BJ (cell line): Measurements from ENCODE around the gene MAPKAP1. TPM values are rescaled to one million over a fixed set of nuclear protein-coding genes. Genes with fewer than 3 reads are reported as not detected.

Source experiments
- CTCF ChIA-PET: fragments of 350-600 bp; formaldehyde crosslinking; extraction: SDS; loops from one replicate; lab custom pipeline; 2021; ENCODE audit warnings: antibody characterized with exemption, inconsistent platforms; lab: Yijun Ruan, JAX
- POLR2A ChIA-PET: fragments of 300-600 bp; sonication (Branson Sonifier 250); formaldehyde crosslinking; extraction: SDS; loops from one replicate; lab custom pipeline; 2021; ENCODE audit warnings: antibody characterized with exemption; lab: Charles Lee
- DNase-seq: peaks from one replicate; pipeline ENCODE4 v3.0.0-alpha.2; 2011; ENCODE audit warnings: low read depth
- H3K27me3 ChIP-seq: 2 replicates; pipeline ENCODE4 v1.6.0; 2011; ENCODE audit warnings: low read length; ENCODE audit not compliant: control insufficient read depth, insufficient read depth
- H3K36me3 ChIP-seq: 2 replicates; pipeline ENCODE4 v1.5.1; 2011; ENCODE audit warnings: low read length; ENCODE audit not compliant: control insufficient read depth, insufficient read depth
- H3K4me3 ChIP-seq: 2 replicates; pipeline ENCODE4 v1.5.1; 2011; ENCODE audit warnings: low read depth, mild to moderate bottlenecking, control low read depth, low read length
- CTCF ChIP-seq: IDR thresholded peaks from 2 replicates; pipeline ENCODE4 v1.5.1; 2011; ENCODE audit warnings: low read depth, mild to moderate bottlenecking, control low read depth, inconsistent platforms, low read length, moderate library complexity; ENCODE audit not compliant: insufficient read depth
- polyA plus RNA-seq: library from polyadenylated mRNA; depleted of rRNA; stranded (reverse); fragments of >200 nt; gene quantifications from 2 replicates; pipeline ENCODE4 v1.2.3, GENCODE V29; 2011

The MAPKAP1 gene
- polyA plus RNA-seq, 1 experiment, result 113 TPM

- no peak for DNase-seq
- Histone ChIP-seq H3K4me3 (no peak overlapping the region), H3K27me3 (no peaks in the 10 kb centered on the region), H3K36me3 (no peaks in the 10 kb centered on the region)
- CTCF ChIA-PET, result interaction anchor here (1.0 kb wide), 1 partner anchor 815 kb away, joined by 5 read pairs; no protein-coding TSS in a partner anchor
- POLR2A ChIA-PET, result no interaction called here
- TF ChIP-seq CTCF, result no peak
Observed at GRCh38 chr9:125411171-125411756, 295.7 kb downstream of the MAPKAP1 start.

GRCh38 chr9:125410522-125410894 is 296.5 kb downstream of the MAPKAP1 start:
- no peaks in the 10 kb centered on the region for H3K36me3 ChIP-seq
- TF ChIP-seq CTCF, result no peak
- DNase-seq, result no peak
- no peak overlapping the region for H3K4me3 ChIP-seq
- POLR2A ChIA-PET, result no interaction called here
- CTCF ChIA-PET, result interaction anchor here (0.5 kb wide), 1 partner anchor 14 kb away, joined by 3 read pairs; no protein-coding TSS in a partner anchor
- no peaks in the 10 kb centered on the region for H3K27me3 ChIP-seq

GRCh38 chr9:125409637-125410521 is 297.1 kb downstream of the MAPKAP1 start:
- no peak for TF ChIP-seq CTCF
- ChIA-PET POLR2A (no interaction called here), CTCF (interaction anchor here (0.5 kb wide), 1 partner anchor 13 kb away, joined by 3 read pairs; no protein-coding TSS in a partner anchor)
- DNase-seq, result no peak
- Histone ChIP-seq H3K27me3 (no peaks in the 10 kb centered on the region), H3K4me3 (no peak overlapping the region), H3K36me3 (no peaks in the 10 kb centered on the region)

DNA sequence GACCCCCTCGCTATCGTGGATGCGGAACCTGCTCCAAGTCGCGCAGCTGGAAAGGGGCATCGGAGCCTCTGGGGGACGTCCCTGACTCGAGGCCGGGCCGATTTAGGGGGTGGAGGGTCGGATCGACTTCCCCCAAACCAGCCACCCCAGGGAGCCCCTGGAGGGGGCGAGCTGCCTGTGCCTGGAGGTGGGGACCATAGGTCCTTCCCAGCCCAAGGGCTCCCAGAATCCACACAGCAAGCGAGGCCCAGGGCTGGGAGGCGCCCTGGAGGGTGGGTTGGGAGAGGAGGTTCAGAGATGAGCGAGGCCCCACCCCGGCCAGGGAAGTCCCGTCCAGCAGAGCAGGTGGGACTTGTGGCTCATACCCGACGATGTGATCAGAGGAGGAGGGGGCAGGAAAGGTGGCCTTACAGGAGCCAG is 297.8 kb downstream of the MAPKAP1 start:
- Histone ChIP-seq H3K36me3 (no peaks in the 10 kb centered on the region), H3K27me3 (no peaks in the 10 kb centered on the region), H3K4me3 (no peak overlapping the region)
- DNase-seq, result no peak
- ChIA-PET POLR2A (no interaction called here), CTCF (interaction anchor here (2.1 to 2.7 kb wide), 2 partner anchors 224 to 1083 kb away, joined by 8 to 16 read pairs; no protein-coding TSS in a partner anchor)
- TF ChIP-seq CTCF, result no peak
